Lower leg skin (tissue), 4 donors: ENCODE measurements around the gene GRK6. TPM values are rescaled to one million over a fixed set of nuclear protein-coding genes. Genes with fewer than 3 reads are reported as not detected.
A peak's percentile ranks its signal among the peaks of the same experiment; 100 is the strongest.

Experiments used
- DNase-seq, 2 donors: peaks; one replicate each; pipeline ENCODE4 v3.0.0-alpha.2; 2019; ENCODE audit warnings: low spot score in 2 of 2
- H3K4me3 ChIP-seq: fragments of 200-600 bp; sonication (generic); 2 replicates; pipeline ENCODE4 v1.5.1; 2017; ENCODE audit warnings: mild to moderate bottlenecking, low read depth; ENCODE audit not compliant: poor library complexity, severe bottlenecking
- CTCF ChIP-seq, 3 donors: fragments of 450-650 bp; IDR thresholded peaks; one replicate each; pipeline ENCODE4 v1.5.1; 2016; ENCODE audit warnings: antibody characterized with exemption in 3 of 3, mild to moderate bottlenecking in 3 of 3, moderate library complexity in 2 of 3
- POLR2A ChIP-seq, 2 donors: fragments of 450-650 bp; IDR thresholded peaks; one replicate each; pipeline ENCODE4 v1.6.1; 2016 to 2017; ENCODE audit warnings: antibody characterized with exemption in 2 of 2, mild to moderate bottlenecking in 1 of 2, moderate library complexity in 1 of 2
- WGBS, 2 donors: methylation state at CpG; one replicate each; pipeline ENCODE4 v1.1.5; 2018; 5-methylcytosine and 5-hydroxymethylcytosine counted together
- intact Hi-C: fragments of 100-400 bp; cut with DNase I; formaldehyde crosslinking; loops from one replicate; pipeline ENCODE4 v1.15.0; 2023; ENCODE audit warnings: low total_unique reads
- total RNA-seq, 4 donors: library from RNA; depleted of rRNA; stranded (reverse); fragments of >200 nt; gene quantifications; one replicate each; pipeline ENCODE4 v1.1.0, GENCODE V29; 2016

GRK6 gene
- total RNA-seq, 4 donors from 2014 or later, result 29.5 to 56.7 (median 38.1) TPM

GRCh38 chr5:177444106-177445051 lies 17.9 kb downstream of the GRK6 start:
- TF ChIP-seq CTCF (IDR thresholded peaks at IDR 0.05) (no peak), POLR2A (IDR thresholded peaks at IDR 0.05) (no peak)
- intact Hi-C loops, result no loop called here
- WGBS, 2 donors, result 39 to 45% methylated on average over 7 of the region's 7 CpGs
- DNase-seq, result no peak
- no peak overlapping the region for H3K4me3 ChIP-seq

- intact Hi-C loops, result no loop called here
- no peak for DNase-seq
- WGBS, 2 donors, result 36 to 42% methylated on average over 10 of the region's 10 CpGs
- no peak for TF ChIP-seq POLR2A (IDR thresholded peaks at IDR 0.05)
- TF ChIP-seq CTCF (IDR thresholded peaks at IDR 0.05), result no peak
- no peak overlapping the region for H3K4me3 ChIP-seq
Observed at GRCh38 chr5:177445052-177445916, 18.8 kb downstream of the GRK6 start.

- H3K4me3 ChIP-seq, result no peak overlapping the region
- DNase-seq, result no peak
- no peak for TF ChIP-seq POLR2A (IDR thresholded peaks at IDR 0.05)
- TF ChIP-seq CTCF (IDR thresholded peaks at IDR 0.05), result no peak
- intact Hi-C loops, result no loop called here
- 3 to 7% methylated on average over 8 of the region's 8 CpGs for whole genome bisulfite sequencing, 2 donors
Observed at GRCh38 chr5:177445917-177446199, 19.4 kb downstream of the GRK6 start.

- peak within 1 kb of the TSS; percentile 31 for H3K4me3 ChIP-seq
- intact Hi-C loops, result no loop called here
- no peak for DNase-seq
- TF ChIP-seq POLR2A (IDR thresholded peaks at IDR 0.05), result no peak
- no peak for TF ChIP-seq CTCF (IDR thresholded peaks at IDR 0.05)
- 0 to 1% methylated on average over 33 to 66 of the region's 89 CpGs for WGBS, 2 donors
Observed at GRCh38 chr5:177446200-177447065, 20.0 kb downstream of the GRK6 start, which contains the start of gene PRR7. Gene PRR7, plus strand, starts transcription at chr5:177446814. Its CDS starts 8,254 bp downstream, at chr5:177455068.

- intact Hi-C loops, result no loop called here
- TF ChIP-seq CTCF (IDR thresholded peaks at IDR 0.05), result no peak
- no peak for TF ChIP-seq POLR2A (IDR thresholded peaks at IDR 0.05)
- WGBS, 2 donors, result no CpG with 5 or more reads among the region's 52 CpGs
- no peak for DNase-seq
- peak overlapping the region; percentile 31 for H3K4me3 ChIP-seq
Observed at GRCh38 chr5:177447066-177447610, 20.7 kb downstream of the GRK6 start.
